SIG-M5 (cell line): ENCODE measurements around the gene FKBP6.
"Not testable (repeated sequence)": the region's sequence is repeated elsewhere in the genome, so short reads cannot be mapped to it uniquely, and the experiment has no call there.

Experiments
- DNase-seq: peaks from one replicate; lab custom pipeline; 2025; lab: John Stamatoyannopoulos, UW

The FKBP6 gene

GRCh38 chr7:73324081-73324845, 3.7 kb upstream of the FKBP6 start:
- not testable (repeated sequence) for DNase-seq

- not testable (repeated sequence) for DNase-seq
These were observed 2.5 kb upstream of the FKBP6 start for GRCh38 chr7:73325424-73325823.

- DNase-seq, result not testable (repeated sequence)
These were observed 512 bp upstream of the FKBP6 start for GRCh38 chr7:73327449-73327848.

- DNase-seq, result no peak
These were observed 735 bp downstream of the FKBP6 start for GRCh38 chr7:73328696-73329095.

- DNase-seq, result no peak
These were observed 2.1 kb downstream of the FKBP6 start for GRCh38 chr7:73329861-73330581.

- DNase-seq, result no peak
These were observed 2.8 kb downstream of the FKBP6 start for GRCh38 chr7:73330772-73331171.

GRCh38 chr7:73332447-73332846, 4.5 kb downstream of the FKBP6 start:
- DNase-seq, result no peak

- no peak for DNase-seq
These were observed 10.4 kb downstream of the FKBP6 start for GRCh38 chr7:73338321-73338720.

GRCh38 chr7:73340514-73340913, 12.6 kb downstream of the FKBP6 start:
- DNase-seq, result no peak

- DNase-seq, result no peak
These were observed 13.9 kb downstream of the FKBP6 start for GRCh38 chr7:73341877-73342276.

- DNase-seq, result no peak
These were observed 14.7 kb downstream of the FKBP6 start for GRCh38 chr7:73342645-73343044.

- no peak for DNase-seq
These were observed 15.9 kb downstream of the FKBP6 start for GRCh38 chr7:73343671-73344380.

- DNase-seq, result no peak
These were observed 17.6 kb downstream of the FKBP6 start for GRCh38 chr7:73345538-73345937.

- no peak for DNase-seq
These were observed 18.0 kb downstream of the FKBP6 start for GRCh38 chr7:73345951-73346350.

GRCh38 chr7:73349763-73350162, 21.8 kb downstream of the FKBP6 start:
- DNase-seq, result no peak

- DNase-seq, result no peak
These were observed 22.5 kb downstream of the FKBP6 start for GRCh38 chr7:73350306-73351068.

GRCh38 chr7:73351447-73352167, 23.6 kb downstream of the FKBP6 start:
- no peak for DNase-seq

GRCh38 chr7:73352784-73353183, 24.8 kb downstream of the FKBP6 start:
- no peak for DNase-seq

GRCh38 chr7:73353243-73353642, 25.3 kb downstream of the FKBP6 start:
- no peak for DNase-seq

- DNase-seq, result no peak
These were observed 26.2 kb downstream of the FKBP6 start for GRCh38 chr7:73354196-73354595.

- DNase-seq, result no peak
These were observed 26.9 kb downstream of the FKBP6 start for GRCh38 chr7:73354821-73355220.
